Measurements from ENCODE around the gene CBX8.

DNA sequence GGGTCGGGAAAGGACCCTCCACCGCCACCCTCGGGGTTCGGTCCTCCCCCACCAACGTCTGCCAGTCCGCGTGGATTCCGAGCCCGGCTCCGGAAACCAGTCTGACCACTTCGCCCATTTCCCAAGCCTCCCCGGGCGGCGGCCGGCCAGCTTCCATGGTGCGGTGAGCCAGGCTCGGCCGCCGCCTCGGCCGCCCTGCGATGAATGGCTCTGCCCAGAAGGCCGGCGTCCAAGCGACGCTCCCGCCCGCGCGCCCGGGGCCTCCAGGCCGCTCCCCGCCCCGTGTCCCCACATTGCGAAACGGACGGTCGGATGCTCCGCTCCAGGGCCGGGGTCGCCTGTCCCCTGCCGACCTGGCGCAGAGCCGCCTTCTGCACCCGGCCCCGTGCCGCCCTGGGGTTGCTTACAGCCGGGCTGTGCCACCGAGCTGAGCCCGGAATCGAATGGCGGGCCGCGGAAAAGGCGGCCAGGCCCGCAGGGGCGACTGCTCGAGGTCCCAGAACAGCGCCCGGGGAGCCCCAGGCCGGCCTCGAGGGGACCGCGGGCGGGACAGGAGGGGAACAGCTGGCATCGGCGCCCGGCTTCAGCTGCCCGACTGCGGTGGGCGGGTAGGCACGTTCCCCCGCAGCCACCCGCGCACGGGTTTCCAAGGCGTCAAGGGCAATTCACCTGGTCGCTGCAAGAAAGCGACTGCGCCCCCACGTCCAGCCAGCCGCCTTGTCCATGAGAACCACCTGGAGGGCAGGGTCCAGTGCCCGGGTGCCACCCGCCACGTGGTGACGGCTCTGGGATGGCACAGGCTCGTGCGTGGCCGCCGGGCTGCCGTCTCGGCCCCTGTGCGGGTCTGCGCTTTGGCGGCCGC lies 18.3 kb upstream of the CBX8 start:
- TF ChIP-seq, protein P1, sequence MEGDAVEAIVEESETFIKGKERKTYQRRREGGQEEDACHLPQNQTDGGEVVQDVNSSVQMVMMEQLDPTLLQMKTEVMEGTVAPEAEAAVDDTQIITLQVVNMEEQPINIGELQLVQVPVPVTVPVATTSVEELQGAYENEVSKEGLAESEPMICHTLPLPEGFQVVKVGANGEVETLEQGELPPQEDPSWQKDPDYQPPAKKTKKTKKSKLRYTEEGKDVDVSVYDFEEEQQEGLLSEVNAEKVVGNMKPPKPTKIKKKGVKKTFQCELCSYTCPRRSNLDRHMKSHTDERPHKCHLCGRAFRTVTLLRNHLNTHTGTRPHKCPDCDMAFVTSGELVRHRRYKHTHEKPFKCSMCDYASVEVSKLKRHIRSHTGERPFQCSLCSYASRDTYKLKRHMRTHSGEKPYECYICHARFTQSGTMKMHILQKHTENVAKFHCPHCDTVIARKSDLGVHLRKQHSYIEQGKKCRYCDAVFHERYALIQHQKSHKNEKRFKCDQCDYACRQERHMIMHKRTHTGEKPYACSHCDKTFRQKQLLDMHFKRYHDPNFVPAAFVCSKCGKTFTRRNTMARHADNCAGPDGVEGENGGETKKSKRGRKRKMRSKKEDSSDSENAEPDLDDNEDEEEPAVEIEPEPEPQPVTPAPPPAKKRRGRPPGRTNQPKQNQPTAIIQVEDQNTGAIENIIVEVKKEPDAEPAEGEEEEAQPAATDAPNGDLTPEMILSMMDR (IDR thresholded peaks at IDR 0.05; ENCODE audit: low read depth, low read length): no peak
- TF ChIP-seq EZH2phosphoT487 (IDR thresholded peaks at IDR 0.05; ENCODE audit: low read depth): no peak

Data from OCI-LY3 (cell line).